Measurements from ENCODE around the gene CMPK1.
A peak's percentile ranks its signal among the peaks of the same experiment; 100 is the strongest.
"Not testable (repeated sequence)": the region's sequence is repeated elsewhere in the genome, so short reads cannot be mapped to it uniquely, and the experiment has no call there.

CMPK1 gene

GRCh38 chr1:47337350-47337749 is 3.8 kb downstream of the CMPK1 start:
- DNase-seq (ENCODE audit: insufficient read length, low spot score), result no peak
- FAIRE-seq, result no peak

- FAIRE-seq (no peak), DNase-seq (ENCODE audit: insufficient read length, low spot score) (no peak)
These were observed 4.9 kb downstream of the CMPK1 start for GRCh38 chr1:47338249-47339077.

GRCh38 chr1:47340227-47340626 is 6.6 kb downstream of the CMPK1 start:
- DNase-seq (ENCODE audit: insufficient read length, low spot score), result no peak
- no peak for FAIRE-seq

GRCh38 chr1:47346979-47347378 is 13.4 kb downstream of the CMPK1 start:
- DNase-seq (ENCODE audit: insufficient read length, low spot score); FAIRE-seq: not testable (repeated sequence)

- FAIRE-seq, result no peak
- DNase-seq (ENCODE audit: insufficient read length, low spot score), result no peak
These were observed 14.1 kb downstream of the CMPK1 start for GRCh38 chr1:47347735-47348134.

- DNase-seq (ENCODE audit: insufficient read length, low spot score) (no peak), FAIRE-seq (no peak)
These were observed 14.7 kb downstream of the CMPK1 start for GRCh38 chr1:47348246-47348645.

- FAIRE-seq, result no peak
- no peak for DNase-seq (ENCODE audit: insufficient read length, low spot score)
These were observed 17.7 kb downstream of the CMPK1 start for GRCh38 chr1:47351305-47351704.

GRCh38 chr1:47361380-47361779 is 27.8 kb downstream of the CMPK1 start:
- no peak for FAIRE-seq
- no peak for DNase-seq (ENCODE audit: insufficient read length, low spot score)

- no peak for FAIRE-seq
- no peak for DNase-seq (ENCODE audit: insufficient read length, low spot score)
These were observed 29.2 kb downstream of the CMPK1 start for GRCh38 chr1:47362828-47363227.

- FAIRE-seq, result no peak
- DNase-seq (ENCODE audit: insufficient read length, low spot score), result no peak
These were observed 34.1 kb downstream of the CMPK1 start for GRCh38 chr1:47367651-47368050.

- no peak for FAIRE-seq
- no peak for DNase-seq (ENCODE audit: insufficient read length, low spot score)
These were observed 37.5 kb downstream of the CMPK1 start for GRCh38 chr1:47371016-47371517.

GRCh38 chr1:47374501-47374900 is 40.9 kb downstream of the CMPK1 start:
- FAIRE-seq (no peak), DNase-seq (ENCODE audit: insufficient read length, low spot score) (no peak)

GRCh38 chr1:47378147-47378546 is 44.6 kb downstream of the CMPK1 start:
- FAIRE-seq (no peak), DNase-seq (ENCODE audit: insufficient read length, low spot score) (no peak)

GRCh38 chr1:47380699-47381098 is 47.1 kb downstream of the CMPK1 start:
- FAIRE-seq (no peak), DNase-seq (ENCODE audit: insufficient read length, low spot score) (no peak)

GRCh38 chr1:47382399-47382983 is 48.9 kb downstream of the CMPK1 start:
- DNase-seq (ENCODE audit: insufficient read length, low spot score) (no peak), FAIRE-seq (no peak)

- FAIRE-seq, result no peak
- DNase-seq (ENCODE audit: insufficient read length, low spot score), result no peak
These were observed 50.5 kb downstream of the CMPK1 start for GRCh38 chr1:47384083-47384482.

GRCh38 chr1:47385020-47385419 is 51.4 kb downstream of the CMPK1 start:
- no peak for DNase-seq (ENCODE audit: insufficient read length, low spot score)

GRCh38 chr1:47386268-47386667 is 52.7 kb downstream of the CMPK1 start:
- DNase-seq (ENCODE audit: insufficient read length, low spot score), result no peak
- FAIRE-seq, result no peak

More at GRCh38 chr1:47385020-47385419, 51.4 kb downstream of the CMPK1 start:
- no peak for FAIRE-seq

GRCh38 chr1:47388030-47388890 is 54.7 kb downstream of the CMPK1 start:
- FAIRE-seq, result no peak
- no peak for DNase-seq (ENCODE audit: insufficient read length, low spot score)

GRCh38 chr1:47388891-47389238 is 55.3 kb downstream of the CMPK1 start:
- FAIRE-seq (peak; percentile 54), DNase-seq (ENCODE audit: insufficient read length, low spot score) (peak; percentile 36)

GRCh38 chr1:47389731-47390130 is 56.1 kb downstream of the CMPK1 start:
- FAIRE-seq (no peak), DNase-seq (ENCODE audit: insufficient read length, low spot score) (no peak)

Data from GM19239 (cell line).